GM21576 (cell line): ENCODE results near the gene DNAH5.

Experiments used
- ATAC-seq: cut with Tn5 transposase; IDR thresholded peaks from one replicate; pipeline ENCODE4 v1.9.1; 2021; ENCODE audit warnings: mild to moderate bottlenecking, moderate library complexity; ENCODE audit not compliant: unreplicated experiment

DNAH5 gene

DNA sequence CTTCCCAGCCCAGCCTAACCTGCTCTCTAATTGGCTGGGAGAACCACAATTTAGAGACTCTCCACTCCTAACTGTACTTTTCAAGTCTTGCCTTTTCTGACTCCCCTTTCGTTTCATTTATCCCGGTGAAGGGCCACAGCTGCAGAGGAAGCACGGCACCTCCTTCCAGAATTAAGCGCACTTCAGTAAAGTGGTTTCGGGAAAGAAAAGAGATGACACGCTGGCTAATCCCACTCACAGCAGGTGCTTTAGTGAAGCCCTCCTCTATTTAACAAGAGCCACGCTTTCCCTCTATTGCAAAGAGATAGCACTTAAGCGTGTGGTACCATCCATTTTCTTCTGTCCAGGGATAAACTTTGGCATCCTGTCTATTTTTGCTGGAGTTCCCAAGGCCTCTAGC is 4.8 kb downstream of the DNAH5 start:
- no peak for ATAC-seq

GRCh38 chr5:13934921-13935320 is 9.6 kb downstream of the DNAH5 start:
- no peak for ATAC-seq

DNA sequence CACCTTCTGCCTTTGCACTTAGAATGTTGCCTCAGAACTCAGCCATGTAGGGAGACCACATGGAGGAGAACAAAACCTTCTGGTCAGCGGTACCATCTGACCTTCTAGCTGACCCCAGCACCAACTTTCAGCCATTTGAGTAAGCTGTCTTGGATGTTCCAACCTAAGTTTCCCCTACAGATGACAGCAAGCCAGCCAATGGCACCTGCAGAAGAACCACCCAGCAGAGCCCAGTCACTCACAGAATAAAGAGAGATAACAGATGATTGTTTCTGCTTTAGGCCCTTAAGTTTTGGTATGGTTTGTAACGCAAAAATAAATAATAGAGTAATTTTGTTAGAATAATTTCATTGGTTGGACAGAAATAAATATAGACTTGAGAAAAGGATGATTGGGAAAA is 10.4 kb downstream of the DNAH5 start:
- no peak for ATAC-seq

DNA sequence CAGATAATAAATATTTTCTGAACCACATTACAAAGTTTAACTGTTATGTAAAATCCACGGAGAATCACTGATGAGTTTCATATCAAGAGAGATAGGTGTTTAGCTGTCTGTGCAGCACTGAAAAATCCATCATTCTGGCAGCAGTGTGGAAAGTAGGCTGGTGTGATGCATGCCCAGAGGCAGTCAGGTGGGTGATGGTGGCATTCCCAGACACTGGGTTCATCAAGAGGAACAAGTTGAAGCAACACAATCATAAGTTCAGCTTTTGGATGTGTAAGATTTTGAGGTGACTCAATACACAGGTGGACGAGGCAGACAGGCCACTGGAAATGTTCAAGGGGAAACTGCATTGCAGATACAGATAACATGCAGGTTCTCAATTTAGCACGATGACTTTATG is 11.9 kb downstream of the DNAH5 start:
- ATAC-seq = no peak

DNA sequence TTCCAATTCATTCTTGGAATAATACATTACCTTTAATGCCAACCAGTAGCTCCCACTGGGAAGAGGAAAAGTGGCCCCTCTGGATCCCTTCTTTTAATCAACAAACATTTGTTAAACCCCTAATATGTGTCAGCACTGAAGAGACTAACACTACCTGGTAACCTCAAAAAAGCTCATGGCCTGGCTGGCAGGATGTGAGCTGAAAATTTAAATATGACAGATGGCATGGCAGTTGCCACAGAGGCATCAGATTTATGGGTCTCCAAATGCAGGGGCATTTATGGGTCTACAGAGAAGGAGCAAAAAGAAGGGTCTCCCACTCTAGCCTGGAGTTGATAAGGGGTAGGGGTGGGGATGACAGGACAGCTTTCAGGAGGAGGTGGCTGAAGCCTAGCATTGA is 12.5 kb downstream of the DNAH5 start:
- ATAC-seq = no peak

DNA sequence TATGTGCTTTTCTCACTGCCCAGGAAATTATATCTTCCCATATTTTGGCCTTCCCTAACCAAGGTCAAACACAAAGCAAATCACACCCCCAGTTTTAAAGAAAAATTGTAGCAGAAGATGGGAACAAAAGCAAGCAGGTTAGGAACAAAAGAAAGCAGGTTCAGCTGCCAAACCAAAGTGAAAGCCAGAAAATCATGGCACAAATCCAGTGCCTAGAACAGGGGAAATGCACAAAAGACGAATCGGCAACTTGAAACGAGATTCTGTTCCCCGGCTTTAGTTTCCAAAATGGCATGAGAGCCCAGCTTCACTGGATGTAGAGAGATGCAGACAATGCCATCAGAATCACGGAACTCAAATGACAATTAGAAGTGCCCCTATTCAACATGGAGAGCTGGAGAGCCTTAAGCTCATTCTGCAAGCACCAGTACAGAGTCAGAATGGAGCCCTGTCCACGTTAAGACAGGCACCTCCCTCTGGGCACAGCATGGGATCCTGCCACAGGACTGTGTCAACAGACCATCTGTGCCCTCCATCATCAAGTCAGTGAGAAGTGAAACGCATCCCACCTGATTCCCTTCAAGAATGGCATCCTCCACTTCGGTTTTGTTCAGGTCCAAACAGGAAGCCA is 13.8 kb downstream of the DNAH5 start:
- ATAC-seq = no peak

- ATAC-seq = no peak
These were observed 17.8 kb downstream of the DNAH5 start for GRCh38 chr5:13926731-13927130.

- ATAC-seq = no peak
These were observed 22.9 kb downstream of the DNAH5 start for GRCh38 chr5:13921578-13921977.

- no peak for ATAC-seq
These were observed 24.7 kb downstream of the DNAH5 start for GRCh38 chr5:13919786-13920185.

- no peak for ATAC-seq
These were observed 25.4 kb downstream of the DNAH5 start for GRCh38 chr5:13919087-13919486.

- no peak for ATAC-seq
These were observed 27.4 kb downstream of the DNAH5 start for GRCh38 chr5:13917061-13917460.

DNA sequence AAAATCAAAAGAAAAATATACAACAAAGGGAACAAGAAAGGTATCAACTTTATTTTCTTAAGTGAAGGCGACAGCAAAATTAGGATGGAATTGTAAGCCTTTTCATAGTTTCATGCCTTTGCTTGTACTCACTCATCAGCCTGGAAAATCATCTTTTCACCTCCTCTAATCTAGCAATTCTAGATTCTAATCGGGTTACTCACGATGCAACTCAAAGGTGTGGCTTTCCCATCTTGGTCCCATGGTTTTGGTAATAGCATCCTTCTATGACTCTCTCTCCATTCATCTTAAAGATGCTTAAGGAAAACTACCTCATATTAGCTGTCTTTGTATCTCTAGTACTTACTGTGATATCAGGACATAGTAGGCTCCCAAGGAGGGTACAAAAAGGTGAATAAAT is 30.5 kb downstream of the DNAH5 start:
- no peak for ATAC-seq

DNA sequence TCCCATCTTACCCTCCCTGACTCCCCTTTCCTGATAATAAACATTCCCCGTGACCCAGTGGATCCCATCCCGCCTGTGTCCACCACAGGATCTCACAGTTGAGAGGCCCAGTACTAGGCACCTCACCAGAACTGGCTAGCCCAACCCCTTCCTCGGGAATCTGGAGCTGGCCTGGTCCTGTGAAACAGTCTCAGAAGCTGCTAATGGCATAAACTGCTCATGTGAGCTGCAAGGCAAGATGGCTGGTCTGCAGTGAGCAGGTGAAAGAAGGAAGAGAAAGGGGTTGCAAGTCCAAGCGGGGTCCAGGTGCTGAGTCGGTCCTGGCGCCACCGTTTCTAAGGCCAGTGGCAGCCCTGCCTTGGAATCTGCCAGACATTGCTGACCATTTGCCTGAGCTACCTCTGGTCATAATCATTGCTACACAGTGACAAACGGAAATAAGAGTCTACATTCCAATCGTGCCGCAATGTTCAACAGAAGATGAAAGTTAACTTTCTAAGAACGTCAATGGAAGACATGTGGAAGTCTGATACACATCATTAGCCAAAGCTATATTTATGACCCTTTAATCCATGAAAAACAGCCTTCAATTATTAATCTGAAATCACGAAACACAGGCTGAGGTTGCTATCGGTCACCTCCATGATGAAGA is 33.7 kb downstream of the DNAH5 start:
- no peak for ATAC-seq

DNA sequence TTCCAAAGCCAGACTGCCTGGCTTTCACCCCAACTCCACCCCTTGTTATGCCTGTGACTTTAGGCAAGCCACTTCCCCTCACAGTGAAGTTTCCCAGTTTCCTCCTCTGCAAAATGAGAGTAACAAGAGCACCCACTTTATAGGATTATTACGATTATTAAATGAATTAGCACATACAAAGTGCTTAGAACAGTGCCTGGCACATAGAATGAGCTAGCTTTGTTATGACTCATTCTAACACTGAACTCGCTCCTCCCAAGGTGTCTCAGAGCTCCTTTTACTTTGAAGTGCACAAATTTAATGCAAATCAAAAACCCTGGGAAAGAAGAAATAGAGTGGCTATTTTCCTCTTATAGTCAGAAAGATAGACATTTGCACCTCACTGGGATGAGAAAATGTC is 34.3 kb downstream of the DNAH5 start:
- no peak for ATAC-seq

DNA sequence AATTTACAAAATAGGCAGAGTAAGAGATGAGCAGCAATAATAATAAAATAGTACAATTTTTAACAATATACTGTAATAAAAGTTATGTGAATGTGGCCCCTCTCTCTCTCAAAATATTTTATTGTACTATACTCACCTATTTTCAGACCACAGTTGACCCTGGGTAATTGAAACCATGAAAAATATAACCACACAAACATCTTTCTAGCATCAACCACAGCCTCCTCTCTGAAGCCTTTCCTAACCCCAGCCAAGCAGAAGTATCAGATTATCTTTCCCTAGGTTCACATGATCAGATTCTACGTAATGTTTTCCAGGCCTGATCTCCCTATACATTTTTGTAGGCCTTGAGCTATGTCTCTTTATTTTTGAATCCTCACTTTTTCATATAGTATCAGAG is 35.2 kb downstream of the DNAH5 start:
- no peak for ATAC-seq

GRCh38 chr5:13898569-13898968 is 45.9 kb downstream of the DNAH5 start:
- ATAC-seq = no peak

- ATAC-seq = no peak
These were observed 66.1 kb downstream of the DNAH5 start for GRCh38 chr5:13878357-13878756.

- no peak for ATAC-seq
These were observed 77.7 kb downstream of the DNAH5 start for GRCh38 chr5:13866792-13867191.

- ATAC-seq = no peak
These were observed 79.2 kb downstream of the DNAH5 start for GRCh38 chr5:13865312-13865711.

- ATAC-seq = no peak
These were observed 84.3 kb downstream of the DNAH5 start for GRCh38 chr5:13860146-13860545.

DNA sequence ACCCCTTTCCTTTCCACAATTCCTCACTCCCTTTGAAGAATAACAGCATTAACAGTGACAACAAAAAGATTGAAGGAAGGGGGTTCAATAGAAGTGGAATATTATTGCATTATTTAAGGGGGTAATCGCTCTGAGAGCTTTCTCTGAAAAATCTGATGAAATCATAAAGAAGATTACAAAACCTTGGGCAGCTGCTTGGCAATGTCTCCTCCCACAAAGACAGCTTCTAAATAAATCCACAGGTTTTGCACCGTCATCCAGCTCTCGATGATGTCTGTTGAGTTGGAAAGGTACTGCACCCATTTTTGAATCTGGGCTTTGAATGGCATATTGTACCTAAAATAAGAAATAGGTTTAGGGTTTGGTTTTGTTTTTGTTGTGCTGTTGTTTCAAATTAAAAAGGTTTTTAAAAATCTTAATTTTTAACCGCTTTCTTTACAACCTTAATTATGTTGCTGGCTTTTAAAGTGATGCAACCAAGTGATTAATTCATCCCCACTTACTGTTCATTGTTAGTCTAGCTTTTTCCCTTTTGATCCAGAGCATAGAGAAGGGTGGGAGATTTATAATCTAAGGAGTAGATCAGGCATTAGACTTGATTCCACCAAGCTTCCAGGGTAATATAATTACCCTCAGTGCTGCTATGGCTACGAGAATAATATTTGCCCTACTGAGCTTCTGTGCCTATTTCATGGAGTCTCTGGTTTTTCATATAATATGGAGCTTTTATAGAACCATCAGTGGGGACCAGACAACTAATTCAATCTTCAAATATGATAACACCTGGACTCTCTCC is 85.0 kb downstream of the DNAH5 start:
- ATAC-seq = no peak

DNA sequence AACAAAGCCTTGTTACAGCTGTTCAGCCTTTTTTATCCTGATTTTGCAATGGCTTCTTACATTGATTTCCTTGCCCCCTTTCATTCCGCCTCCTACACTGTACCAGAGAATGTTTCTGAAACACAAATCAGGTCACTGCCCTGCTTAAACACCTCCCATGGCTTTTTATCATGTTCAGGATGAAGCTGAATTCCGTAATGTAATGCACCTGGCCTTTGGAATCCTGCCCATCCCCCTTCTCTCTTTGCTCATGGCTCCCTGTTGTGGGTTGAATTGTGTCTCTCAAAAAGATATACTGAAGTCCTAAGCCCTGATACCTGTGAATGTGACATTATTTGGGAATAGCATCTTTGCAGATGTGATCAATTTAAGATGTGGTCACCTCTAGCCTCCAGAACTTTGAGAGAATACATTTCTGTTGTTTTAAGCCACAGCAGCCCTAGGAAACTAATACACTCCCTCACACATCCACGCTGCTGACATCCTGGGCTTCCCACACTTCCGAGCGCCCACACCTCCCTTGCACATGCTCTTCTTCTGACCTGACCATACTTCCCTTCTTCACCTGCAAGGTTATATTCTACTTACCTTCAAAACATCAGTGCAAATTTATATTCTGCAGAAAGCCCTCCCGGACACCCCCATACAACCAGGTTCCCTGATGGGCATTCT is 101.2 kb downstream of the DNAH5 start:
- no peak for ATAC-seq
